Neural cell (in vitro differentiated cells): ENCODE results near the gene FBXO10. TPM values are rescaled to one million over a fixed set of nuclear protein-coding genes. Genes with fewer than 3 reads are reported as not detected.

Source experiments
- H2AFZ ChIP-seq: fragments of 200-600, 300-800 bp; sonication (generic), shearing (Covaris generic); 2 replicates; pipeline ENCODE4 v1.6.0; 2014; ENCODE audit warnings: low read depth, mild to moderate bottlenecking, antibody characterized with exemption, low read length, moderate library complexity
- H3F3A ChIP-seq: fragments of 200-600 bp; shearing (Covaris generic); 2 replicates; pipeline ENCODE4 v1.6.1; 2016; ENCODE audit warnings: mild to moderate bottlenecking, moderate library complexity, mixed read lengths, antibody characterized with exemption, low read length; ENCODE audit not compliant: insufficient read depth, poor library complexity, severe bottlenecking
- H3K27ac ChIP-seq: fragments of 200-600, 300-800 bp; sonication (generic), shearing (Covaris generic); 2 replicates; pipeline ENCODE4 v1.5.1; 2014; ENCODE audit warnings: mild to moderate bottlenecking, low read length, moderate library complexity
- H3K27me3 ChIP-seq: fragments of 300-800, 200-600 bp; sonication (generic), shearing (Covaris generic); 2 replicates; pipeline ENCODE4 v1.6.0; 2014; ENCODE audit warnings: mild to moderate bottlenecking, low read depth, low read length, moderate library complexity; ENCODE audit not compliant: insufficient read depth
- H3K36me3 ChIP-seq: fragments of 300-800, 200-600 bp; sonication (generic), shearing (Covaris generic); 2 replicates; pipeline ENCODE4 v1.5.1; 2014; ENCODE audit warnings: mild to moderate bottlenecking, antibody characterized with exemption, low read length, moderate library complexity; ENCODE audit not compliant: insufficient read depth
- H3K4me2 ChIP-seq: fragments of 300-800, 200-600 bp; sonication (generic), shearing (Covaris generic); 2 replicates; pipeline ENCODE4 v1.6.0; 2014; ENCODE audit warnings: mild to moderate bottlenecking, low read length
- H3K4me3 ChIP-seq: fragments of 300-800, 200-600 bp; sonication (generic), shearing (Covaris generic); 2 replicates; pipeline ENCODE4 v1.5.1; 2014; ENCODE audit warnings: mild to moderate bottlenecking, low read length, moderate library complexity
- H3K79me2 ChIP-seq: fragments of 200-600 bp; shearing (Covaris generic); replicated peaks from 2 replicates; pipeline ENCODE4 v1.6.0; 2014; ENCODE audit warnings: mild to moderate bottlenecking, low read length, moderate library complexity; ENCODE audit not compliant: insufficient read depth
- H3K9ac ChIP-seq: fragments of 300-800, 200-600 bp; sonication (generic), shearing (Covaris generic); 2 replicates; pipeline ENCODE4 v1.6.1; 2016; ENCODE audit warnings: mild to moderate bottlenecking, low read length, mixed read lengths
- H3K9me2 ChIP-seq: fragments of 200-600 bp; shearing (Covaris generic); 2 replicates; pipeline ENCODE4 v1.6.1; 2016; ENCODE audit warnings: mild to moderate bottlenecking, low read length, mixed read lengths; ENCODE audit not compliant: insufficient read depth
- H3K9me3 ChIP-seq: fragments of 200-600, 300-800 bp; sonication (generic), shearing (Covaris generic); 2 replicates; pipeline ENCODE4 v1.6.1; 2016; ENCODE audit warnings: mild to moderate bottlenecking, mixed run types, low read length, moderate library complexity, mixed read lengths
- H4K20me1 ChIP-seq: fragments of 200-600 bp; shearing (Covaris generic); 2 replicates; pipeline ENCODE4 v1.6.1; 2016; ENCODE audit warnings: mild to moderate bottlenecking, mixed run types; ENCODE audit not compliant: insufficient read depth
- EP300 ChIP-seq: fragments of 450-650 bp; conservative IDR thresholded peaks from 2 replicates; pipeline ENCODE4 v1.6.1; 2014; ENCODE audit warnings: antibody characterized with exemption, mild to moderate bottlenecking, moderate library complexity; ENCODE audit not compliant: poor library complexity, severe bottlenecking
- EZH2 ChIP-seq: fragments of 200-600, 300-800 bp; shearing (Covaris generic), sonication (generic); IDR thresholded peaks from 2 replicates; pipeline ENCODE4 v1.6.1; 2014; ENCODE audit warnings: antibody characterized with exemption, low read length, borderline replicate concordance, mild to moderate bottlenecking; ENCODE audit not compliant: insufficient read depth, poor library complexity, severe bottlenecking
- MXI1 ChIP-seq: fragments of 450-650 bp; conservative IDR thresholded peaks from 2 replicates; pipeline ENCODE4 v1.6.1; 2014; ENCODE audit warnings: antibody characterized with exemption, mild to moderate bottlenecking; ENCODE audit not compliant: poor library complexity, severe bottlenecking
- POLR2AphosphoS5 ChIP-seq: IDR thresholded peaks from 2 replicates; pipeline ENCODE4 v1.6.1; 2012
- RAD21 ChIP-seq: fragments of 450-650 bp; conservative IDR thresholded peaks from 2 replicates; pipeline ENCODE4 v1.6.1; 2014; ENCODE audit warnings: antibody characterized with exemption, mild to moderate bottlenecking, moderate library complexity
- SMC3 ChIP-seq: fragments of 450-650 bp; conservative IDR thresholded peaks from 2 replicates; pipeline ENCODE4 v1.6.1; 2014; ENCODE audit warnings: antibody characterized with exemption, mild to moderate bottlenecking, moderate library complexity; ENCODE audit not compliant: poor library complexity
- TAF1 ChIP-seq: IDR thresholded peaks from 2 replicates; pipeline ENCODE4 v1.6.1; 2012; ENCODE audit warnings: low read depth
- polyA plus RNA-seq: library from polyadenylated mRNA; depleted of rRNA; stranded (reverse); fragments of >200 nt; gene quantifications from 2 replicates; pipeline ENCODE4 v1.2.3, GENCODE V29; 2014
- TF ChIP-seq, protein P1 (sequence below): fragments of 450-650 bp; IDR thresholded peaks from 2 replicates; pipeline ENCODE4 v1.5.1; 2014; ENCODE audit warnings: antibody characterized with exemption, mild to moderate bottlenecking, moderate library complexity; ENCODE audit not compliant: poor library complexity, severe bottlenecking
- TF ChIP-seq, protein P2 (sequence below): IDR thresholded peaks from 2 replicates; pipeline ENCODE4 v1.6.1; 2012; ENCODE audit warnings: borderline replicate concordance

FBXO10 gene
- polyA plus RNA-seq, 1 donor from 2014 or later = 16.0 TPM

DNA sequence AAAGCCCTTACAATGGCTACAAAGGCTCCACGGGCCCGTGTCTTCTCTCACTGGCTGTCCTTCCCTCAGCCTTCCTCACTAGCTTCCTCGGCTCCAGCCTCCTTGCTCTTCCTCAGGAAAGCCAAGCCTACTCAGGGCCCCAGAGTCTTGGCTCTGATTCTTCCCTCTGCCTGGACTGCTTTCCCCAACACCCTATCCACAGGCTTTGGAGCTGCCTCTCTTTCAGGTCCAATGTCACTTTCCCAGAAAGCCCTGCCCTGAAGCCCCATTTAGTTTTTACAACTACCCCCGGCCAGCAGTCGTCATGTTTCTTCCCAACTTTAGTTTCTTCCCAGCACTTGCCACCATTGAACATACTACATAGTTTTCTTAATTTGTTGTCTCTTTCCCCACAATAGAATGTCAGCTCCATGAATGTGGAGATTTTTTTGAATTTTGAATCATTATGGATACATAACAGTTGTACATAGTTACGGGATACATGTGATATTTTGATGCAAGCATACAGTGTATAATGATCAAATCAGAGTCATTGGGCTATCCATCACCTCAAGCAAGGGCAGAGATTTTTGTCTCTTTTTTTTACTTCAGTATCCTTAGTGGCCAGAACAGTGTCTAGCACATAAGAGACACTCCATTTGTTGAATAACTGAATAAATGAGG lies 33.7 kb upstream of the FBXO10 start:
- Histone ChIP-seq H2AFZ (no peak overlapping the region), H3F3A (no peaks in the 10 kb centered on the region), H3K9ac (no peak overlapping the region), H3K4me2 (no peak overlapping the region), H4K20me1 (no peaks in the 10 kb centered on the region), H3K4me3 (no peak overlapping the region), H3K9me3 (no peaks in the 10 kb centered on the region), H3K79me2 (no peaks in the 10 kb centered on the region), H3K27me3 (no peaks in the 10 kb centered on the region), H3K36me3 (no peaks in the 10 kb centered on the region), H3K9me2 (no peaks in the 10 kb centered on the region), H3K27ac (no peak overlapping the region)
- TF ChIP-seq RAD21 (no peak), POLR2AphosphoS5 (no peak), EP300 (no peak), TAF1 (no peak), MXI1 (no peak)
- TF ChIP-seq, protein P1, sequence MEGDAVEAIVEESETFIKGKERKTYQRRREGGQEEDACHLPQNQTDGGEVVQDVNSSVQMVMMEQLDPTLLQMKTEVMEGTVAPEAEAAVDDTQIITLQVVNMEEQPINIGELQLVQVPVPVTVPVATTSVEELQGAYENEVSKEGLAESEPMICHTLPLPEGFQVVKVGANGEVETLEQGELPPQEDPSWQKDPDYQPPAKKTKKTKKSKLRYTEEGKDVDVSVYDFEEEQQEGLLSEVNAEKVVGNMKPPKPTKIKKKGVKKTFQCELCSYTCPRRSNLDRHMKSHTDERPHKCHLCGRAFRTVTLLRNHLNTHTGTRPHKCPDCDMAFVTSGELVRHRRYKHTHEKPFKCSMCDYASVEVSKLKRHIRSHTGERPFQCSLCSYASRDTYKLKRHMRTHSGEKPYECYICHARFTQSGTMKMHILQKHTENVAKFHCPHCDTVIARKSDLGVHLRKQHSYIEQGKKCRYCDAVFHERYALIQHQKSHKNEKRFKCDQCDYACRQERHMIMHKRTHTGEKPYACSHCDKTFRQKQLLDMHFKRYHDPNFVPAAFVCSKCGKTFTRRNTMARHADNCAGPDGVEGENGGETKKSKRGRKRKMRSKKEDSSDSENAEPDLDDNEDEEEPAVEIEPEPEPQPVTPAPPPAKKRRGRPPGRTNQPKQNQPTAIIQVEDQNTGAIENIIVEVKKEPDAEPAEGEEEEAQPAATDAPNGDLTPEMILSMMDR = no peak

DNA sequence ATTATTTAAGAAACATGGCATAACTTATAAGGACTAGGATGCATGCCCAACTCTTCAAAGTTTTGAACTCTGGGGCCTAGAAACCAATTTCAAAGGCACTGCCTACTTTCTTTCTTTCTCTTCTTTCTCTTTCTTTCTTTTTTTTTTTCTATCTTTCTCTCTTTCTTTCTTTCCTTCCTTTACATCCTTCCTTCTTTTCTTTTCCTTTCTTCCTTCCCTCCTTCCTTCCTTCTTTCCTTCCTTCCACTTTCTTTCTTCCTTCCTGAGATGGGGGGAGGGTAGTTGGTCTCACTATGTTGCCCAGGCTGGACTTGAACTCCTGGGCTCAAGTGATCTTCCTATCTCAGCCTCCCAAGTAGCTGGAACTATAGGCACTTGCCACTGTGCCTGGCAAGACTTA lies 32.1 kb upstream of the FBXO10 start:
- Histone ChIP-seq H2AFZ (no peak overlapping the region), H3K9me2 (no peaks in the 10 kb centered on the region), H3K27me3 (no peaks in the 10 kb centered on the region), H3K9ac (no peak overlapping the region), H3K79me2 (no peaks in the 10 kb centered on the region), H3K4me2 (no peak overlapping the region), H3F3A (no peaks in the 10 kb centered on the region), H3K4me3 (no peak overlapping the region), H3K9me3 (no peaks in the 10 kb centered on the region), H3K27ac (no peak overlapping the region), H4K20me1 (no peaks in the 10 kb centered on the region), H3K36me3 (no peaks in the 10 kb centered on the region)
- TF ChIP-seq EP300 (no peak), EZH2 (no peak), MXI1 (no peak), SMC3 (no peak)

DNA sequence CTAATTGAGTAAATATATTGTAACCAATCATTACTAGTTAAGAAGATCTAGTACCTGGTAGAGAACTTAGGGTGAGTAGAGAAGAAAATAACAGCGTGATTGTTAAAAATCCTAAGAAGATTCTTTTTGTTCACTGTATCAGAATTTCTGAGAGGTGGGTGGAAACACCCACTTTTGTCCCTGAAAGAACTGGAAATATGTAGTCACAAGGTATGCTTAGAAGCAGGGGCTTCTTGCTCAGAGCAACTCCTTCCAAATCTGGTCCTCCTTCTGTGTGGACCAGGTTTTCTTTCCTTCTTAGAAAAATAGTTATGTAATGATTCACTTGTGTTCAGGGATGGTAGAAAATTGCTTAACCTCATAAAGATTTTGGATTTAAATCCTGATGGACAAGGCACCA lies 28.1 kb upstream of the FBXO10 start:
- TF ChIP-seq SMC3 = no peak
- TF ChIP-seq, protein P1 = no peak
- TF ChIP-seq, protein P2, sequence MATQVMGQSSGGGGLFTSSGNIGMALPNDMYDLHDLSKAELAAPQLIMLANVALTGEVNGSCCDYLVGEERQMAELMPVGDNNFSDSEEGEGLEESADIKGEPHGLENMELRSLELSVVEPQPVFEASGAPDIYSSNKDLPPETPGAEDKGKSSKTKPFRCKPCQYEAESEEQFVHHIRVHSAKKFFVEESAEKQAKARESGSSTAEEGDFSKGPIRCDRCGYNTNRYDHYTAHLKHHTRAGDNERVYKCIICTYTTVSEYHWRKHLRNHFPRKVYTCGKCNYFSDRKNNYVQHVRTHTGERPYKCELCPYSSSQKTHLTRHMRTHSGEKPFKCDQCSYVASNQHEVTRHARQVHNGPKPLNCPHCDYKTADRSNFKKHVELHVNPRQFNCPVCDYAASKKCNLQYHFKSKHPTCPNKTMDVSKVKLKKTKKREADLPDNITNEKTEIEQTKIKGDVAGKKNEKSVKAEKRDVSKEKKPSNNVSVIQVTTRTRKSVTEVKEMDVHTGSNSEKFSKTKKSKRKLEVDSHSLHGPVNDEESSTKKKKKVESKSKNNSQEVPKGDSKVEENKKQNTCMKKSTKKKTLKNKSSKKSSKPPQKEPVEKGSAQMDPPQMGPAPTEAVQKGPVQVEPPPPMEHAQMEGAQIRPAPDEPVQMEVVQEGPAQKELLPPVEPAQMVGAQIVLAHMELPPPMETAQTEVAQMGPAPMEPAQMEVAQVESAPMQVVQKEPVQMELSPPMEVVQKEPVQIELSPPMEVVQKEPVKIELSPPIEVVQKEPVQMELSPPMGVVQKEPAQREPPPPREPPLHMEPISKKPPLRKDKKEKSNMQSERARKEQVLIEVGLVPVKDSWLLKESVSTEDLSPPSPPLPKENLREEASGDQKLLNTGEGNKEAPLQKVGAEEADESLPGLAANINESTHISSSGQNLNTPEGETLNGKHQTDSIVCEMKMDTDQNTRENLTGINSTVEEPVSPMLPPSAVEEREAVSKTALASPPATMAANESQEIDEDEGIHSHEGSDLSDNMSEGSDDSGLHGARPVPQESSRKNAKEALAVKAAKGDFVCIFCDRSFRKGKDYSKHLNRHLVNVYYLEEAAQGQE = no peak
- no peak for TF ChIP-seq MXI1
- no peak for TF ChIP-seq TAF1
- TF ChIP-seq EP300 = no peak
- no peak for TF ChIP-seq EZH2
- no peak for TF ChIP-seq POLR2AphosphoS5
- no peak for TF ChIP-seq RAD21
- Histone ChIP-seq H3K9me2 (no peaks in the 10 kb centered on the region), H2AFZ (no peak overlapping the region), H3K9me3 (no peaks in the 10 kb centered on the region), H3K4me3 (no peak overlapping the region), H3K27ac (no peak overlapping the region), H3F3A (no peaks in the 10 kb centered on the region), H4K20me1 (no peaks in the 10 kb centered on the region), H3K4me2 (no peak overlapping the region), H3K27me3 (no peaks in the 10 kb centered on the region), H3K79me2 (no peaks in the 10 kb centered on the region), H3K36me3 (no peaks in the 10 kb centered on the region), H3K9ac (no peak overlapping the region)
